Panc1 (cell line): Measurements from ENCODE around the gene PKNOX2. TPM values are rescaled to one million over a fixed set of nuclear protein-coding genes. Genes with fewer than 3 reads are reported as not detected.

Source experiments
- ATAC-seq: fragments of 200-7000 bp; cut with Tn5 transposase; 2 replicates; pipeline ENCODE4 v1.9.1; 2020; ENCODE audit warnings: mild to moderate bottlenecking, moderate library complexity
- BruUV-seq: library from RNA; stranded (reverse); fragments of 400-500 nt; replicated peaks from 2 replicates; lab custom pipeline; 2021; lab: Mats Ljungman, UMichigan
- CTCF ChIA-PET: fragments of 300-600 bp; sonication (Branson Sonifier 250); formaldehyde crosslinking; loops from one replicate; lab custom pipeline; 2022; ENCODE audit warnings: antibody characterized with exemption; lab: Charles Lee
- POLR2A ChIA-PET: fragments of 300-600 bp; sonication (Branson Sonifier 250); formaldehyde crosslinking; loops from one replicate; lab custom pipeline; 2022; ENCODE audit warnings: antibody characterized with exemption; lab: Charles Lee
- DNase-seq: peaks from one replicate; pipeline ENCODE4 v3.0.0-alpha.2; 2010; ENCODE audit warnings: low read depth, low spot score
- H3K27ac ChIP-seq: 2 replicates; pipeline ENCODE4 v1.5.1; 2011; ENCODE audit warnings: mild to moderate bottlenecking, low read length, inconsistent platforms
- H3K27me3 ChIP-seq: fragments of 200-500 bp; sonication (Bioruptor generic); 2 replicates; pipeline ENCODE4 v1.6.0; 2014; ENCODE audit warnings: low read length, inconsistent platforms; ENCODE audit not compliant: control insufficient read depth, insufficient read depth
- H3K36me3 ChIP-seq: fragments of 200-500 bp; sonication (Bioruptor generic); 2 replicates; pipeline ENCODE4 v1.5.1; 2014; ENCODE audit warnings: inconsistent platforms, mild to moderate bottlenecking, low read length, moderate library complexity; ENCODE audit not compliant: control insufficient read depth, insufficient read depth
- H3K4me1 ChIP-seq: 2 replicates; pipeline ENCODE4 v1.5.1; 2011; ENCODE audit warnings: inconsistent platforms, mild to moderate bottlenecking, low read length, moderate library complexity; ENCODE audit not compliant: control insufficient read depth, insufficient read depth
- H3K4me3 ChIP-seq, 2 experiments: 2 replicates each; pipeline ENCODE4 v1.5.1; 2011 to 2012; ENCODE audit warnings: low read depth in 2 of 2, low read length in 2 of 2, mild to moderate bottlenecking in 2 of 2, inconsistent platforms in 1 of 2, moderate library complexity in 1 of 2
- H3K9me3 ChIP-seq: fragments of 200-500 bp; sonication (Bioruptor generic); 2 replicates; pipeline ENCODE4 v1.5.1; 2014; ENCODE audit warnings: low read depth, mild to moderate bottlenecking, inconsistent platforms, low read length, moderate library complexity; ENCODE audit not compliant: control insufficient read depth, insufficient read depth
- POLR2AphosphoS5 ChIP-seq: IDR thresholded peaks from 2 replicates; pipeline ENCODE4 v1.6.1; 2012; ENCODE audit warnings: mild to moderate bottlenecking, low read depth, low read length, moderate library complexity
- REST ChIP-seq, 2 experiments: IDR thresholded peaks; 2 replicates each; pipeline ENCODE4 v1.6.1; 2011 to 2012; ENCODE audit warnings: low read depth in 2 of 2, control low read depth in 1 of 2, low read length in 1 of 2, mild to moderate bottlenecking in 1 of 2, moderate library complexity in 1 of 2; ENCODE audit not compliant: insufficient read depth in 1 of 2
- SIN3A ChIP-seq: IDR thresholded peaks from 2 replicates; pipeline ENCODE4 v1.6.1; 2012; ENCODE audit warnings: low read depth, mild to moderate bottlenecking, low read length, moderate library complexity, borderline replicate concordance; ENCODE audit not compliant: insufficient read depth
- TCF7L2 ChIP-seq: IDR thresholded peaks from 2 replicates; pipeline ENCODE4 v1.6.1; 2011; ENCODE audit warnings: mild to moderate bottlenecking, low read depth, low read length, inconsistent platforms
- in situ Hi-C: cut with HindIII; loops from 2 replicates; pipeline ENCODE4 v1.10.0; 2016; ENCODE audit warnings: low sequenced_read_pairs, low pct_unique_long_range_greater_than_20kb
- intact Hi-C: fragments of 100-400 bp; cut with micrococcal nuclease; formaldehyde crosslinking; loops from one replicate; pipeline ENCODE4 v1.10.0; 2022; ENCODE audit not compliant: unreplicated experiment
- total RNA-seq: library from RNA; stranded (reverse); gene quantifications from one replicate; pipeline ENCODE4 v1.2.1, GENCODE V29; 2021; ENCODE audit not compliant: unreplicated experiment
- TF ChIP-seq, protein P1 (sequence below): fragments of 450-650 bp; IDR thresholded peaks from 2 replicates; pipeline ENCODE4 v1.5.1; 2017; ENCODE audit warnings: mild to moderate bottlenecking

PKNOX2 gene
- total RNA-seq, 1 experiment from 2014 or later: not detected

DNA sequence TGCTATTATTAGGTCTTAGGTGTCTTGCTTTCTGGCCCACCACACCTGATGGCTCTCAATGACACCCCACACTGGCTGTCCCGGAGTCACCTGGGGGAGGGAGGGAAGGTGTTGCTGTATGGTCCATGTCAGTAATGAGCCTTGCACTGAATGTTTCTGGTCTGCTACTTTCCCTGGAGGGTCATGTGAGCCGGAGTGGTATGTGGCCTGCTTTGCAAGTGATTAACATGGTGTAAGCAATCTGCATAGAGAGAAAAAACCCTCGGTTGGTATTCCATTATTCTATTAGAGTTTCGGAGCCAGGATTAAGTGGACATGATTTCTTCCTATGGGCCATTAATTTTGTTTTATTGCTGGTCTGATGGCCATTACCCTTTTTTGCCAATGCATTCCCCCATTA, 63.9 kb downstream of the PKNOX2 start:
- TF ChIP-seq SIN3A: no peak
- no peak for TF ChIP-seq POLR2AphosphoS5
- TF ChIP-seq, protein P1, sequence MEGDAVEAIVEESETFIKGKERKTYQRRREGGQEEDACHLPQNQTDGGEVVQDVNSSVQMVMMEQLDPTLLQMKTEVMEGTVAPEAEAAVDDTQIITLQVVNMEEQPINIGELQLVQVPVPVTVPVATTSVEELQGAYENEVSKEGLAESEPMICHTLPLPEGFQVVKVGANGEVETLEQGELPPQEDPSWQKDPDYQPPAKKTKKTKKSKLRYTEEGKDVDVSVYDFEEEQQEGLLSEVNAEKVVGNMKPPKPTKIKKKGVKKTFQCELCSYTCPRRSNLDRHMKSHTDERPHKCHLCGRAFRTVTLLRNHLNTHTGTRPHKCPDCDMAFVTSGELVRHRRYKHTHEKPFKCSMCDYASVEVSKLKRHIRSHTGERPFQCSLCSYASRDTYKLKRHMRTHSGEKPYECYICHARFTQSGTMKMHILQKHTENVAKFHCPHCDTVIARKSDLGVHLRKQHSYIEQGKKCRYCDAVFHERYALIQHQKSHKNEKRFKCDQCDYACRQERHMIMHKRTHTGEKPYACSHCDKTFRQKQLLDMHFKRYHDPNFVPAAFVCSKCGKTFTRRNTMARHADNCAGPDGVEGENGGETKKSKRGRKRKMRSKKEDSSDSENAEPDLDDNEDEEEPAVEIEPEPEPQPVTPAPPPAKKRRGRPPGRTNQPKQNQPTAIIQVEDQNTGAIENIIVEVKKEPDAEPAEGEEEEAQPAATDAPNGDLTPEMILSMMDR: no peak
- TF ChIP-seq TCF7L2: no peak
- TF ChIP-seq REST (IDR thresholded peaks at IDR 0.05; ENCODE audit: insufficient read depth in 1 of 2, low read depth in 2 of 2, low read length in 1 of 2): no peak
- POLR2A ChIA-PET: no interaction called here
- CTCF ChIA-PET: no interaction called here
- DNase-seq (no peak), ATAC-seq (no peak)
- Histone ChIP-seq H3K27me3 (peaks cover 29% of the 10 kb centered on the region), H3K4me1 (no peaks in the 10 kb centered on the region), H3K27ac (no peak overlapping the region), H3K9me3 (no peaks in the 10 kb centered on the region), H3K4me3 (no peak overlapping the region), H3K36me3 (no peaks in the 10 kb centered on the region)
- no TSS peak for BruUV-seq
- in situ Hi-C loops (no loop called here), intact Hi-C loops (no loop called here)

DNA sequence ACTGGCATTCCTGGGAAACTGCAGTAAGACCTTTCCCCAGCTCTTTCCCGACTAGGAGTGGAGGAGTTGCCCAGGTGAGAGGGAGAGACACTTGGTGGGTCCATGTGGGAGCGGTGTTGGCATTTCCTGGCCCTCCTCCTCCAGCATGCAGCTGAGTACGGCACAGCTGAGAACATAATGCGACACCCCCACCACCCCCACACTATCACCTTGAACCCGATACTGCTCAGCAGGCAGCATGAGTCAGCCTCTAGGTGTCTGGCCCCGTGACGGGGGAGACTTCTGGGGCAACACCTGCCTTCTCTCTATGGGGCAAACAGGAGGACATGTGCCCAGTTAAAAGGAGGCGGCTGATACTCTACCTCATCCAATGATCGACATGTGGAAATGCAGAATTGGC, 64.4 kb downstream of the PKNOX2 start:
- no peaks in the 10 kb centered on the region for H3K36me3 ChIP-seq
- H3K4me1 ChIP-seq: no peaks in the 10 kb centered on the region
- no peak for ATAC-seq
- BruUV-seq: no TSS peak
- ChIA-PET CTCF (no interaction called here), POLR2A (no interaction called here)
- H3K27ac ChIP-seq: no peak overlapping the region
- H3K9me3 ChIP-seq: no peaks in the 10 kb centered on the region
- DNase-seq: no peak
- no peak overlapping the region for H3K4me3 ChIP-seq
- intact Hi-C loops (no loop called here), in situ Hi-C loops (no loop called here)
- peaks cover 29% of the 10 kb centered on the region for H3K27me3 ChIP-seq
- TF ChIP-seq POLR2AphosphoS5 (no peak), TCF7L2 (no peak), REST (IDR thresholded peaks at IDR 0.05; ENCODE audit: insufficient read depth in 1 of 2, low read depth in 2 of 2, low read length in 1 of 2) (no peak), SIN3A (no peak)
- TF ChIP-seq, protein P1: no peak
